Neuron (in vitro differentiated cells): ENCODE measurements around the gene EMP2.
A peak's percentile ranks its signal among the peaks of the same experiment; 100 is the strongest.
"Not testable (repeated sequence)": the region's sequence is repeated elsewhere in the genome, so short reads cannot be mapped to it uniquely, and the experiment has no call there.

Experiments used
- H2AFZ ChIP-seq: one replicate; pipeline ENCODE4 v1.6.1; 2013; ENCODE audit warnings: low read depth, mild to moderate bottlenecking, inconsistent platforms, low read length, moderate library complexity
- H3K27me3 ChIP-seq: one replicate; pipeline ENCODE4 v1.6.1; 2013; ENCODE audit warnings: low read length; ENCODE audit not compliant: insufficient read depth
- H3K36me3 ChIP-seq: one replicate; pipeline ENCODE4 v1.6.1; 2013; ENCODE audit warnings: low read length; ENCODE audit not compliant: insufficient read depth
- H3K4me1 ChIP-seq: one replicate; pipeline ENCODE4 v1.6.1; 2013; ENCODE audit warnings: low read length; ENCODE audit not compliant: insufficient read depth
- H3K4me3 ChIP-seq: 2 replicates; pipeline ENCODE4 v1.5.1; 2013; ENCODE audit warnings: mild to moderate bottlenecking, low read length, moderate library complexity
- H3K9me3 ChIP-seq: one replicate; pipeline ENCODE4 v1.6.1; 2013; ENCODE audit warnings: low read length

The EMP2 gene, protein sequence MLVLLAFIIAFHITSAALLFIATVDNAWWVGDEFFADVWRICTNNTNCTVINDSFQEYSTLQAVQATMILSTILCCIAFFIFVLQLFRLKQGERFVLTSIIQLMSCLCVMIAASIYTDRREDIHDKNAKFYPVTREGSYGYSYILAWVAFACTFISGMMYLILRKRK

DNA sequence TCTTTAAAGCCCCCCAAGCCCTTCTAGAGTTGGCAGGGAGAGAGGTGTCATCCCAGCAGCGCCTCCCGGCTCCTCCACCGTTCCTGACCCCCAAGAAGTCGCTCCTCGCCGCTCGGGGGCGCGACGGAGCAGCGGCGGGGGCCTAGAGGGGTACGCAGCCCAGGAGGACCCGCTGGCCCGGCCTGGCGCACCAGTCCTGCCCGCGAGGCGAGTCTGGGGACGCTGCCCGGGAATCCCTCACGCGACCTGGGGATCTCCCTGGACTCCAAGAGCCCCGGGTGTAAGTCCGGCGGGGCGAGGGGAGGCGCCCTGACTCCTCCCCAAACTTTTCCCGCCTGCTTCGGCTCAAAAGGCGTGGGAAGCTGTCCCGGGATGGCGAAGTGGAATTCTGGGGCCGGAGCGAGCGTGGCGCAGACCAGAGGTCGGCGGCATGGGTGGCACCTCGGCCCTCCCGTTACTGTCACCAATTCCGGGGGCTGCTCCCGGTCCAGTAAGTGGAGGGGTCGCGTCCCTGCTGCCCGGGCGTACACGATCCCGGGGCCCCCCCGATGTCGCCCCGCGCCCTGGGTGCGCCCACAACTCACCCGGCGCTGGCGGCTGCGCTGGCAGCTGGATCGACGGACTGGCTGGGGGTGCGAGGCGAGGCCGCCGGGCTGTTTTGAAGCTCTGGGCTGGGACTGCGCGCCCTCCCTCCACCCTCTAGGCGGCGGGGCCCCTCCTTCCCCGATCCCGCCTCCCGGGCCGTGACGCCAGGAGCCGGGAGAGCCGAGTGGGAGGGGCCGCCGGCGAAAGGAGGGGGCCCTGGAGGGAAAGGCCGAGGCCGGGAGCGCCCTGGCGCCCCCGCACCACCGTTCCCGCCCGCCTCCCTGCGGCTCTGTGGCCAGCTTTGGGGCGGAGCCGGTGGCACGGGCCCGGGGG lies at the start of gene EMP2:
Gene EMP2 (minus strand): TSS at position 634 of the 918 bp plus-strand sequence. CDS start 32,981 bp downstream, outside the sequence.
- H2AFZ ChIP-seq, result peak within 1 kb of the TSS; percentile 98
- no peaks in the 10 kb centered on the region for H3K36me3 ChIP-seq
- no peaks in the 10 kb centered on the region for H3K27me3 ChIP-seq
- peak within 1 kb of the TSS; percentile 58 for H3K4me3 ChIP-seq
- H3K9me3 ChIP-seq, result no peaks in the 10 kb centered on the region
- H3K4me1 ChIP-seq, result peaks cover 16% of the 10 kb centered on the region

- no peak overlapping the region for H3K4me3 ChIP-seq
- H3K9me3 ChIP-seq, result no peaks in the 10 kb centered on the region
- no peak overlapping the region for H2AFZ ChIP-seq
- H3K36me3 ChIP-seq, result no peaks in the 10 kb centered on the region
- H3K4me1 ChIP-seq, result no peaks in the 10 kb centered on the region
- peaks cover 1% of the 10 kb centered on the region for H3K27me3 ChIP-seq
Observed at GRCh38 chr16:10629592-10629963, 49.2 kb upstream of the EMP2 start.

DNA sequence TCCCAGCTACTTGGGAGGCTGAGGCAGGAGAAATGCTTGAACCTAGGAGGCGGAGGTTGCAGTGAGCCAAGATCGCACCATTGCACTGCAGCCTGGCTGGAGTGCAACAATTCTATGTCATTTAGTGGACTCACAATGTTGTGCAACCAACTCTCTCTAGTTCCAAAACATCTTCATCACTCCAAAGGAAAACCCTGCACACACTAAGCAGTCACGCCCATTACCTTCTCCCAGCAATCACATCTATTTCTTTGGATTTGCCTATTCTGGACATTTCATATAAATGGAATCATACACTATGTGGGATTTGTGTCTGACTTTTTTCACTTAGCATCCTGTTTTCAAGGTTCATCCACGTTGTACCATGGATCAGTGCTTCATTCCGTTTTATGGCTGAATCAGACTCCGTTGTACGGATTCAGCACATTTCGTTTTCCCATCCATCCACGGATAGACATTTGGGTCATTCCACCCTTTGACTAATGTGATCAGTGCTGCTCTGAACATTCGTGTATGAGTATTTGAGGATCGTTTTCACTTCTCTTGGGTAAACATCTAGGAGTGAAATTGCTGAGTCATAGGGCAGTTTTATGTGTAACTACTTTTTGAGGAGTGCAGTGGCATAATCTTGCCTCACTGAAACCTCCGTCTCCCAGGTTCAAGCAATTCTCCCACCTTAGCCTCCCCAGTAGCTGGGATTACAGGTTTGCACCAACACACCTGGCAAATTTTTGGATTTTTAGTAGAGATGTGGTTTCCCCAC lies 45.4 kb upstream of the EMP2 start:
- H3K36me3 ChIP-seq, result no peaks in the 10 kb centered on the region
- no peak overlapping the region for H2AFZ ChIP-seq
- H3K9me3 ChIP-seq, result no peaks in the 10 kb centered on the region
- H3K4me3 ChIP-seq, result no peak overlapping the region
- no peaks in the 10 kb centered on the region for H3K4me1 ChIP-seq
- H3K27me3 ChIP-seq, result peaks cover 2% of the 10 kb centered on the region

DNA sequence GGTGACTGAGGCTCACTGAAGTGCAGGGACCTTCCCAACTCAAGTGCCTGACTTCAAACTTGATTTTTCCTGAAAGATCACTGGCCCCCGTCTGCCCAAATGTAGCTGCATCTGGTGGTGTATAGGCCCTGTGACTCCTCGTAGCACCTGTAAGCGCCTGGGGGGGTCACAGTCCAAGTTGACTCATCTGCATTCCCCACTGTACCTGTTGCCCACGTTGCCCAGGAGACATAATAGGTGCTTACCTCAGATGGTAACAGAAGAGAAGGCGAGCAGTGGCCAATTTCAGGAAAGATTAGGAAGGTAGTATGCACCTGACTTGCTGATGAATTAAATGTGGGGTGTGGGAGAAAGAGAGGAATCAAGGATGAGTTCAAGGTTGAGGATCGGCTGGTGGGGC lies 44.1 kb upstream of the EMP2 start:
- Histone ChIP-seq H3K9me3 (no peaks in the 10 kb centered on the region), H3K4me1 (no peaks in the 10 kb centered on the region), H2AFZ (no peak overlapping the region), H3K36me3 (no peaks in the 10 kb centered on the region), H3K4me3 (no peak overlapping the region), H3K27me3 (peaks cover 8% of the 10 kb centered on the region)

GRCh38 chr16:10623059-10623458 lies 42.7 kb upstream of the EMP2 start:
- Histone ChIP-seq H3K4me1 (peaks cover 2% of the 10 kb centered on the region), H3K9me3 (no peaks in the 10 kb centered on the region), H3K4me3 (no peak overlapping the region), H3K27me3 (peaks cover 16% of the 10 kb centered on the region), H3K36me3 (no peaks in the 10 kb centered on the region), H2AFZ (no peak overlapping the region)

- H3K36me3 ChIP-seq, result no peaks in the 10 kb centered on the region
- peaks cover 16% of the 10 kb centered on the region for H3K27me3 ChIP-seq
- H3K4me1 ChIP-seq, result peaks cover 8% of the 10 kb centered on the region
- no peak overlapping the region for H2AFZ ChIP-seq
- H3K9me3 ChIP-seq, result no peaks in the 10 kb centered on the region
- H3K4me3 ChIP-seq, result no peak overlapping the region
Observed at GRCh38 chr16:10622036-10622921, 41.9 kb upstream of the EMP2 start.

GRCh38 chr16:10621216-10621949 lies 41.0 kb upstream of the EMP2 start:
- not testable (repeated sequence) for H3K4me3 ChIP-seq, H2AFZ ChIP-seq, H3K9me3 ChIP-seq, H3K36me3 ChIP-seq
- peaks cover 19% of the 10 kb centered on the region for H3K27me3 ChIP-seq
- H3K4me1 ChIP-seq, result peaks cover 17% of the 10 kb centered on the region

GRCh38 chr16:10620120-10620519 lies 39.7 kb upstream of the EMP2 start:
- no peaks in the 10 kb centered on the region for H3K36me3 ChIP-seq
- H3K9me3 ChIP-seq, result no peaks in the 10 kb centered on the region
- peaks cover 17% of the 10 kb centered on the region for H3K4me1 ChIP-seq

GRCh38 chr16:10619271-10619849 lies 39.0 kb upstream of the EMP2 start:
- no peaks in the 10 kb centered on the region for H3K36me3 ChIP-seq
- peaks cover 17% of the 10 kb centered on the region for H3K4me1 ChIP-seq
- H3K4me3 ChIP-seq, result no peak overlapping the region
- H2AFZ ChIP-seq, result no peak overlapping the region
- peaks cover 16% of the 10 kb centered on the region for H3K27me3 ChIP-seq
- no peaks in the 10 kb centered on the region for H3K9me3 ChIP-seq

More at GRCh38 chr16:10620120-10620519, 39.7 kb upstream of the EMP2 start:
- H3K4me3 ChIP-seq, result no peak overlapping the region
- H3K27me3 ChIP-seq, result peaks cover 19% of the 10 kb centered on the region
- no peak overlapping the region for H2AFZ ChIP-seq

GRCh38 chr16:10618710-10619209 lies 38.4 kb upstream of the EMP2 start:
- Histone ChIP-seq H3K36me3 (no peaks in the 10 kb centered on the region), H3K4me1 (peaks cover 17% of the 10 kb centered on the region), H3K27me3 (peaks cover 16% of the 10 kb centered on the region), H3K4me3 (no peak overlapping the region), H3K9me3 (no peaks in the 10 kb centered on the region), H2AFZ (no peak overlapping the region)

- no peak overlapping the region for H2AFZ ChIP-seq
- peaks cover 17% of the 10 kb centered on the region for H3K4me1 ChIP-seq
- H3K4me3 ChIP-seq, result no peak overlapping the region
- no peaks in the 10 kb centered on the region for H3K9me3 ChIP-seq
- peaks cover 16% of the 10 kb centered on the region for H3K27me3 ChIP-seq
- no peaks in the 10 kb centered on the region for H3K36me3 ChIP-seq
Observed at GRCh38 chr16:10617662-10618420, 37.4 kb upstream of the EMP2 start.
